ENCODE measurements around the gene SCGB1C2. TPM values are rescaled to one million over a fixed set of nuclear protein-coding genes. Genes with fewer than 3 reads are reported as not detected.

The SCGB1C2 gene
- total and polyA plus RNA-seq, 12 donors: not detected

- no peaks in the 10 kb centered on the region for H3K4me1 ChIP-seq (replicated peaks in 1 of 2)
- H3K9me3 ChIP-seq (replicated peaks in 1 of 3): no peaks in the 10 kb centered on the region
- DNase-seq: no peak
- H3K27me3 ChIP-seq: no peaks in the 10 kb centered on the region
- H3K27ac ChIP-seq: no peak overlapping the region
- no peak for TF ChIP-seq CTCF (IDR thresholded peaks at IDR 0.05)
- no peaks in the 10 kb centered on the region for H3K36me3 ChIP-seq (replicated peaks in 1 of 2)
- intact Hi-C loops (cut with DNase I): no loop called here
- no peak overlapping the region for H3K4me3 ChIP-seq
- 68 to 100% (median 81%) methylated on average over 2 of the region's 2 CpGs for WGBS, 4 donors
These were observed 49.8 kb downstream of the SCGB1C2 start for GRCh38 chr17:187130-187529.

Small RNA genes lying within 50 kb of the gene (small RNA-seq; reads per million reads assigned to genes)
- gene RF00026: 0 reads per million in 2 donors

Other genes starting within 250 kb of the SCGB1C2 start
- gene DOC2B, start 44.1 kb downstream of the SCGB1C2 start, total RNA-seq: 10 to 100 TPM in 1 of 9 donors, 1 to 10 TPM in 8; 2.6 to 15.7 (median 6.0) TPM
- 10 to 100 TPM in 1 of 3 donors, 1 to 10 TPM in 2; 5.3 to 11.3 (median 5.8) TPM for gene DOC2B, start 44.1 kb downstream of the SCGB1C2 start, polyA plus RNA-seq
- 10 to 100 TPM; 23.5 to 79.2 (median 36.9) TPM for gene RPH3AL, start 215.2 kb downstream of the SCGB1C2 start, total RNA-seq
- 10 to 100 TPM in 1 of 3 donors, 1 to 10 TPM in 2; 7.7 to 19.9 (median 9.3) TPM for gene RPH3AL, start 215.2 kb downstream of the SCGB1C2 start, polyA plus RNA-seq